Measurements from ENCODE around the gene CTU2. TPM values are rescaled to one million over a fixed set of nuclear protein-coding genes. Genes with fewer than 3 reads are reported as not detected.

The CTU2 gene
- total RNA-seq, 2 donors from 2014 or later = 7.8 to 23.1 TPM

- intact Hi-C loops (cut with DNase I) = no loop called here
- no peak overlapping the region for H3K4me3 ChIP-seq
These were observed 21.6 kb upstream of the CTU2 start for GRCh38 chr16:88684569-88685155.

GRCh38 chr16:88685156-88686061, 20.9 kb upstream of the CTU2 start:
- Histone ChIP-seq H3K4me3 (peak overlapping the region; percentile 56), H3K4me1 (peaks cover 13% of the 10 kb centered on the region), H3K27me3 (peaks cover 7% of the 10 kb centered on the region), H3K36me3 (no peaks in the 10 kb centered on the region), H3K9ac (ENCODE audit: low read depth in 2 of 2, low read length in 2 of 2) (peak overlapping the region; percentile 40 to 46), H3K9me3 (no peaks in the 10 kb centered on the region), H3K27ac (no peak overlapping the region)
- peak; percentile 24 for TF ChIP-seq CTCF (IDR thresholded peaks at IDR 0.05)
- intact Hi-C loops (cut with DNase I) = no loop called here
- no peak for DNase-seq

More at GRCh38 chr16:88684569-88685155, 21.6 kb upstream of the CTU2 start:
- Histone ChIP-seq H3K9ac (ENCODE audit: low read depth in 2 of 2, low read length in 2 of 2) (peak overlapping the region in 1 of 2 donors; percentile 40), H3K9me3 (no peaks in the 10 kb centered on the region), H3K27ac (no peak overlapping the region), H3K36me3 (no peaks in the 10 kb centered on the region), H3K4me1 (peaks cover 13% of the 10 kb centered on the region), H3K27me3 (peaks cover 7% of the 10 kb centered on the region)
- TF ChIP-seq CTCF (IDR thresholded peaks at IDR 0.05) = no peak
- no peak for DNase-seq

DNA sequence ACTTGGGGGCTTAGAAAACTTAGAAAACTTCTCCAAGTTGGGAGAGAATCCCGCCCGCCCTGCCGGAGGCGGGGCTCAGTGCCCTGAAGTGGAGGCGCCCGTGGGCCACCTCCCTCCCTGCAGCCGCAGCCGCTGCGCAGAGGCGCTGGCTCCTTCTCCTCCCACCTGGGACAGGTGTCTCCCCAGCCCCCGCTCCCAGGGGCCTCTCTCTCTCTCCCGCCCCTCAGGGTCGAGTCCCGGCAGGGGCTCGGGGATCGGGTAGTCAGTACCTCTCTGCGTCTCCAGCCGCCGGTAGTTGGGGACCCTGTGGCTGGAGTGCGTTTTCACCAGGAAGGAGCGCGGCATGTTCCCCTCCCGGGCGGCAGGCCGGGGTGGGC, 20.3 kb upstream of the CTU2 start:
- intact Hi-C loops (cut with DNase I) = no loop called here
- peaks cover 13% of the 10 kb centered on the region for H3K4me1 ChIP-seq
- H3K4me3 ChIP-seq = peak overlapping the region; percentile 56
- H3K9ac ChIP-seq (ENCODE audit: low read depth in 2 of 2, low read length in 2 of 2) = peak overlapping the region; percentile 40 to 46
- no peak for DNase-seq
- no peaks in the 10 kb centered on the region for H3K36me3 ChIP-seq
- H3K27me3 ChIP-seq = peaks cover 7% of the 10 kb centered on the region
- TF ChIP-seq CTCF (IDR thresholded peaks at IDR 0.05) = no peak
- no peaks in the 10 kb centered on the region for H3K9me3 ChIP-seq
- no peak overlapping the region for H3K27ac ChIP-seq

DNA sequence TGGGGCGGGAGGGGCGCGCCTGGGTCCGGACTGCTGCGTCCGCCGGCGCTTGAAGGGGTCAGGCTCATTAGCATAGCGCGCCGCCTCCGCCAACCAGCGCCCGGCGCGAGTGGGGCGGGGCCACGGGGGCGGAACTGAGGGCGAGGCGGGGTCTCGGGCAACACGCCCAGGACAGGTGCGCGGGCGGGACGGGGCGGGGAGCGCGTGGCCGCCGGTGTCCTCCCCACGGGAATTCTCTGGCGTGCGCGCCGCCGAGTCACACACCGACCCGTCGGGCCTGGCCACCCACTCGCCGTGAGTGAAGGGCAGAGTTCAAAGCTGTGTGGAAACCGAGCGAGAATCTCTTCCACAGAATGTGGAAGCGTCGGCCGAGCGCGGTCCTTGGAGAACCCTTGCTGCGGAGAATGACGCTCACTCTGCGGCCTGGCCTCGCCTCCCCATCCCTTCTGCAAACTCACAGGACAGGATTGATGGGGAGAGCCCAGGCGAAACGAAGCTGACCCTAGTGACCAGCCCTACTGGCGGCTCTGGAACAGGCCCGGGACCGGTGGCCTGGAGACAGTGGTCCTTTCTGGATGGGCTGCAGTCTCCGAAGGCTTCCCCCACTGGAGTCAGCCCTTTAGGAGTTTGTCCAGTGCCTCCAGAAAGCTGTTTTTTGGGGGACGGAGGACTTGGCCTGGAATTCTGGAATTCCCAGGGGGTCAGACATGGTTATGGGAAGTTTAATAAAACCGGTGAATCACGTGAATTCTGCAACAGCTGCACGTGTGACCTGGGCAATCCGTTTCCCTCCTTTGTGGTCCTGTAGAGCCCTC, 19.7 kb upstream of the CTU2 start, which contains the start of gene SNAI3:
Gene SNAI3 (minus strand): TSS at position 69 of the 815 bp plus-strand sequence. CDS start 101 bp downstream, outside the sequence.
- Histone ChIP-seq H3K9ac (ENCODE audit: low read depth in 2 of 2, low read length in 2 of 2) (peak within 1 kb of the TSS; percentile 40 to 46), H3K27ac (no peak within 1 kb of the TSS), H3K9me3 (no peaks in the 10 kb centered on the region), H3K4me3 (peak within 1 kb of the TSS; percentile 56), H3K27me3 (peaks cover 7% of the 10 kb centered on the region), H3K4me1 (peaks cover 13% of the 10 kb centered on the region), H3K36me3 (no peaks in the 10 kb centered on the region)
- intact Hi-C loops (cut with DNase I) = no loop called here
- no peak for TF ChIP-seq CTCF (IDR thresholded peaks at IDR 0.05)
- DNase-seq = peak; percentile 95

GRCh38 chr16:88687254-88687576, 19.1 kb upstream of the CTU2 start:
- H3K27me3 ChIP-seq = peaks cover 7% of the 10 kb centered on the region
- H3K9me3 ChIP-seq = no peaks in the 10 kb centered on the region
- peaks cover 14% of the 10 kb centered on the region for H3K4me1 ChIP-seq
- H3K27ac ChIP-seq = no peak overlapping the region
- TF ChIP-seq CTCF (IDR thresholded peaks at IDR 0.05) = no peak
- DNase-seq = no peak
- intact Hi-C loops (cut with DNase I) = no loop called here
- H3K4me3 ChIP-seq = no peak overlapping the region
- no peaks in the 10 kb centered on the region for H3K36me3 ChIP-seq
- H3K9ac ChIP-seq (ENCODE audit: low read depth in 2 of 2, low read length in 2 of 2) = no peak overlapping the region
